HG02885 (cell line): Measurements from ENCODE around the gene RNF34.
"Not testable (repeated sequence)": the region's sequence is repeated elsewhere in the genome, so short reads cannot be mapped to it uniquely, and the experiment has no call there.

ENCODE experiments used
- ATAC-seq: cut with Tn5 transposase; IDR thresholded peaks from one replicate; pipeline ENCODE4 v1.9.1; 2021; ENCODE audit warnings: mild to moderate bottlenecking; ENCODE audit not compliant: unreplicated experiment, poor library complexity

The RNF34 gene

DNA sequence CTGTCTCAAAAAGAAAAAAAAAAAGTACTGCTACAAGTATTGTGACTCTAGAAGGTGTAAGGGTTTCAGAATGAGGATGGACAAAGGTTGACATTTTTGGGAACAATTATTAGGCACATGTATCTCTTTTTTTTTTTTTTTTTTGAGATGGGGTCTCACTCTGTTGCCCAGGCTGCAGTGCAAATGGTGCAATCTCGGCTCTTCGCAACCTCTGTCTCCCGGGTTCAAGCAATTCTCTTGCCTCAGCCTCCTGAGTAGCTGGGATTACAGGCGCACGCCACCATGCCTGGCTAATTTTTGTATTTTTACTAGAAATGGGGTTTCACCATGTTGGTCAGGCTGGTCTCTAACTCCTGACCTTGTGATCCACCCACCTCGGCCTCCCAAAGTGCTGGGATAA is 15.0 kb upstream of the RNF34 start:
- ATAC-seq, result not testable (repeated sequence)

DNA sequence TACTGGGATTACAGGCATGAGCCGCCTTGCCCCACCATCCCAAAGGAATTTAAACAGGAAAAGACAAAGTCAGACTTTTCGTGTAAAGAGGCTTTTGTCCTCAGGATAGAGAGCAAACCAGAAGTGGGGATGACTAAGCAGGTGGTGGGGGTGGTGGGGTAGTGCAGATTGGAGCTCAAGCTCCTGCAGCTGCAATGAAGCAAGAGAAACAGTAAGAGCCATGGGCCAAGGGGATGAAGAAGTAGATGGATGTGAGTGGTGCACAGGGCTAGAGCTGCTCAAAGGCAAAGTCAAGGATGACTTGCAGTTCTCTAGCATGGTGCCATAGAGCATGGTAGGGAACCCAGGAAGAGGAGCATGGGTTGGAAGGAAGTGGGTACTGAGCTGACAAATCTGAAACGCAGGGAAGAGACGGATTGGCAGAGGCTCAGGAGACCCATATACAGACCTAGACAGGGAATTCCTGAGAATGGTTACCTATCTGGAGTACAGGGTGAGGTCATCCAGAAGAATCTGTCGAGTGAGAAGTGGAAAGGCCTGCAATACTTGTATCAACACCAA is 11.4 kb upstream of the RNF34 start:
- ATAC-seq, result no peak

- no peak for ATAC-seq
These were observed 9.1 kb upstream of the RNF34 start for GRCh38 chr12:121390856-121391255.

DNA sequence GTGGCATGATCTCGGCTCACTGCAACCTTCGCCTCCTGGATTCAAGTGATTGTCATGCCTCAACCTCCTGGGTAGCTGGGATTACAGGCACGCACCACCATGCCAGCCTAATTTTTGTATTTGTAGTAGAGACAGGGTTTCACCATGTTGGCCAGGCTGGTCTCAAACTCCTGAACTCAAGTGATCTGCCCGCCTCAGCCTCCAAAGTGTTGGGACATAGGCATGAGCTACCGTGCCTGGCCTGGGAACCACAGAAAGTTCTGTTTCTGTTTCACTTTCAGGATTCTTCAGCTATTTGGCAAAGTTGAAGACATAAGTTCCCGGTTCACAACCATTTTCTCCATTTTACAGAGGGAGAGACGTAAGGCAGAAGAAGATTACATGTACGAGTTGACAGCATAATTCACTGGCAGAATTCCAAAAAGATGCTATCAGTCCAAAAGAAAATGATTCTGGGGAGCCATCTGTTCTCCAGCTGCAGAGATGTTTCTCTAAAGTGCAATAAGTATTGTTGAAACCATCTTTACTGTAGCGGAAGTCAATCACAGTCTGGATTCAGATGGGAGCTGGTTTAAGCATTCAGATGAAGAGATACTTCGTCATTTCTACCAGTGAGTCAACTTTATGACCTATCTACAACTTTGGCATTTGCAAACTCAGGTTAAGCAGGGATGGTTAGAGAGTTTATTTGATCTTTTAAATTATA is 8.1 kb upstream of the RNF34 start:
- ATAC-seq, result no peak

- ATAC-seq, result no peak
These were observed 7.6 kb upstream of the RNF34 start for GRCh38 chr12:121392325-121392716.

GRCh38 chr12:121397521-121397920 is 2.4 kb upstream of the RNF34 start:
- ATAC-seq, result no peak

DNA sequence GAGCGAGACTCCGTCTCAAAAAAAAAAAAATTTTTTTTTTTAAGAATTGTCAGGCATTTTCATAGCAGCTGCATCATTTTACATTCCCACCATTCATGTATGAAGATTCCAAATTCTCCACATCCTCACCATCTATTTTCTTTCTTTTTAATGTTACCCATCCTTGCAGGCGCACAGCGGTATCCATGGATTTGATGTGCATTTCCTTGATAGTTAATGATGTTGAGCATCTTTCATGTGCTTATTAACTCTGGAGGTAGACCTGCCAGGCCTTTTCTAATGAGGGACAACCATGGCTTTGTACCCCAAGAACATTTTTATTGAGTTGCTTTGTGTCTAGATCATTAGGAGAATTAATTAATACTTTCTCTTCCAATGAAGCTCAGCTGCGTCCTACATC is 1.6 kb upstream of the RNF34 start:
- no peak for ATAC-seq

GRCh38 chr12:121400332-121401139 is 618 bp downstream of the RNF34 start:
- ATAC-seq, result peak; percentile 36

GRCh38 chr12:121403721-121404120 is 3.8 kb downstream of the RNF34 start:
- ATAC-seq, result no peak

DNA sequence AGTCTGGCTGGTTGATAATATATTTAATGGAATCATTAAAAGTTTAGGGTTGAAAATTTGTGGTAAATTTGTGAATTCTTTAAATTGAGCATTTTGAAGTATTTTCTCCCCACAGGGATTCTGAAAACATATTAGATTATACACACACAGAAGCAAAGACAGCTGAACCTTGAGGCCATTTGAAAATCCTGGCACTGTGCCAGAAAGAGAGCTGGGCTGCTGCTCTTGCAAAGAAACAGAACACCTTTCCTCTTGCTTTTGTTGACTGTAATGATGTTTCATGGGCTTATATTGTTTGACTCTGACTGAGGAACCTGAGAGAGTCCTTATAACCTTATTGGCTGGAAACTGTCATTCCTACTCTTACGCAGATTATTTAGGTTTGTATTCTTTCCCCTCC is 4.8 kb downstream of the RNF34 start:
- ATAC-seq, result no peak

GRCh38 chr12:121405211-121405610 is 5.3 kb downstream of the RNF34 start:
- ATAC-seq, result no peak

- no peak for ATAC-seq
These were observed 14.0 kb downstream of the RNF34 start for GRCh38 chr12:121413917-121414316.

GRCh38 chr12:121417847-121418246 is 17.9 kb downstream of the RNF34 start:
- no peak for ATAC-seq

DNA sequence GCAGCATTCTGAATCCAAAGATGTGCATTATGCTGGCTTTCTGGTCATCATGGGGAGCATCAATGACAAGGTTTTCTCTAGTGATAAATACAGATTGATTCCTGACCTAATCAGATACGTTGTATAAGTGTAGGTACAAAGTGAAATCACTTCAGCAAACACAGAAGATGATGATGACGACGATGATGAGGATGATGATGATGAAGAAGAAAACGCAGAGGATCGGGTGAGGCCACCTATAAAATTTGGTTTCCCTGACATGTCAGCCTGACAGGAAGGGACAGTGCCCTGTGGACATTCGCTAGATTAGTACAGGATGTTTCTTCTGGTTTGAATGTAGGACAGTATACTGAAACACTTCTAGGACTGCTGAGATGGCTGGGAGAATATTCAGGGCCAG is 20.2 kb downstream of the RNF34 start:
- ATAC-seq, result no peak

- ATAC-seq, result no peak
These were observed 23.3 kb downstream of the RNF34 start for GRCh38 chr12:121423253-121423652.

DNA sequence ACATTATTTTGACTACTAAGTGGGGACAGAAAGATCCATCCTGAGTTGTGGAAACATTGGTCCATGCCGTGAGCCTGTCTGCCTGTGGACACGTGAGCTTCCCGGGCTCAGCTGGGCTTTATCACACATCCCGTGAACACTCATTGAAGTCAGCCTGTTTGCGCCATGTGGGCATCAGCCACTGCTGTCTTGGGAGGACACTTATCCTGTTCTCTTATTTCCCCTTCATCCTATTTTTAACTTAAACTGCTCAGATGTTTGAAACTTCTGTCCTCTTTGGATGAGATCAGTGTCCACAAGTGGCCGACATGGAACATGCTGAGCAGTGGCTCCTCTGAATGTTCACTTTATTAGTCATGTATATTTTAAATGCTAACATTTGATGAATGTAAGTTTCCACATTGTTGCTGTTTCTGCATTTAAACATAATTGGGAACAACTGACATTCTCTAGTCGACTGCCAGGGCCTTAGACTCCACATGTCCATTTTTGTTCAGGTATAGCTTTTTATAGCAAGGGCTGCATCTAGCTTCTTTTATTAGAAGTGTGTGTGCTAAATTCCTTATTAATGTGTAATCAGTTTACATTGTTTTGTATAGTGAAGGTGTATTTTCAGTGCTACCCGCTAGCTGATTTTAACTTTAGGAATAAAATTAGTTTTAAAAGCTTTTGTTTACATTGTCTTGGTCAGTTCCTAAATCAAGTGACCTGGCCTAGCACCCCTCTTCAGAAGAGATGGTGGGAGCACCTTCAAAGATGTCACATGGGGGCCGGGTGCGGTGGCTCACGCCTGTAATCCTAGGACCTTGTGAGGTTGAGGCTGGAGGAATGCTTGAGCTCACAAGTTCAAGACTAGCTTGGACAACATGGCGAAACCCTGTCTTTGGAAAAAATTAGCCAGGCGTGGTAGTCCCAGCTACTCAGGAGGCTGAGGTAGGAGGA is 24.0 kb downstream of the RNF34 start:
- ATAC-seq, result no peak

- ATAC-seq, result no peak
These were observed 24.7 kb downstream of the RNF34 start for GRCh38 chr12:121424624-121424975.

DNA sequence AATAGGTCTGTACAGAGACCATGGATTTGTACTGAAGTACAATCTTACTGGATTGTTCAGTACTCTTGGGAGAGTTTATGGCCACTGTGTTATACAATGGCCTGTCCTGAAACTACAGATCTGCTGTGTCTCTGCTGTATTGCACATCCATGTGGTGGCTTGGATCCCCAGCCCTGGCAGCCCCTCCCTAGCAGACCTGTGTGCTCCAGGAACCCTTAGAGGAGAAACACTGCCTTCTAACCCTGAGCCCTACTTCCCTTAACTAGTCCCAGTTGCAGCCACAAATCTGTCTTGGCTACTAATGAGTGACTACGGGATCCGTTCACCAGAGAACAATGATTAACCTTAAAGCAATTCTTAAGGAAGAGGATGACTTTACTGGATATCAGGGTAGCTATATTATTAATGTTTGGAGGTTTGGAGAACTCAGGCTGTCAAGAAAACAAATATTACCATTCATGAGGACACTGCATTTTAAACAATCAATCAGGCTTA is 27.7 kb downstream of the RNF34 start:
- no peak for ATAC-seq

- no peak for ATAC-seq
These were observed 29.0 kb downstream of the RNF34 start for GRCh38 chr12:121428883-121429282.

- ATAC-seq, result no peak
These were observed 31.0 kb downstream of the RNF34 start for GRCh38 chr12:121430833-121431415.
